H9 (cell line): ENCODE data around the gene TMEM95. TPM values are rescaled to one million over a fixed set of nuclear protein-coding genes. Genes with fewer than 3 reads are reported as not detected.

Experiments used
- DNase-seq: peaks from one replicate; pipeline ENCODE4 v3.0.0-alpha.2; 2017
- H2AFZ ChIP-seq: one replicate; pipeline ENCODE4 v1.6.1; 2013; ENCODE audit warnings: mild to moderate bottlenecking, low read length, control low read depth, moderate library complexity
- H2AK5ac ChIP-seq: 2 replicates; pipeline ENCODE4 v1.6.1; 2013; ENCODE audit warnings: low read length, control low read depth, mixed read lengths; ENCODE audit not compliant: insufficient read length
- H2BK120ac ChIP-seq: one replicate; pipeline ENCODE4 v1.6.1; 2013; ENCODE audit warnings: low read depth, mild to moderate bottlenecking, low read length, control low read depth, inconsistent platforms; ENCODE audit not compliant: poor library complexity, severe bottlenecking
- H2BK12ac ChIP-seq: 2 replicates; pipeline ENCODE4 v1.6.1; 2013; ENCODE audit warnings: low read length, control low read depth, mixed read lengths, low read depth; ENCODE audit not compliant: insufficient read length
- H2BK15ac ChIP-seq: 2 replicates; pipeline ENCODE4 v1.6.1; 2013; ENCODE audit warnings: low read depth, low read length, control low read depth
- H2BK20ac ChIP-seq: one replicate; pipeline ENCODE4 v1.6.1; 2013; ENCODE audit warnings: low read depth, mild to moderate bottlenecking, low read length, control low read depth, inconsistent platforms; ENCODE audit not compliant: poor library complexity, severe bottlenecking
- H2BK5ac ChIP-seq: 2 replicates; pipeline ENCODE4 v1.6.1; 2013; ENCODE audit warnings: low read length, control low read depth, mixed read lengths; ENCODE audit not compliant: insufficient read length
- H3K14ac ChIP-seq: 2 replicates; pipeline ENCODE4 v1.6.1; 2013; ENCODE audit warnings: low read length, control low read depth; ENCODE audit not compliant: insufficient read depth
- H3K18ac ChIP-seq: 2 replicates; pipeline ENCODE4 v1.6.1; 2013; ENCODE audit warnings: low read depth, mild to moderate bottlenecking, mixed read lengths, low read length, control low read depth; ENCODE audit not compliant: insufficient read length
- H3K23ac ChIP-seq: 2 replicates; pipeline ENCODE4 v1.6.1; 2013; ENCODE audit warnings: low read length, control low read depth, mixed read lengths, low read depth; ENCODE audit not compliant: insufficient read length
- H3K23me2 ChIP-seq: 2 replicates; pipeline ENCODE4 v1.6.1; 2013; ENCODE audit warnings: low read depth, mild to moderate bottlenecking, mixed read lengths, low read length, control low read depth; ENCODE audit not compliant: insufficient read length, poor library complexity, severe bottlenecking
- H3K27ac ChIP-seq: 2 replicates; pipeline ENCODE4 v1.5.1; 2013; ENCODE audit warnings: low read length, control low read depth, mixed read lengths, low read depth; ENCODE audit not compliant: insufficient read length
- H3K27me3 ChIP-seq: 2 replicates; pipeline ENCODE4 v1.6.1; 2013; ENCODE audit warnings: low read length, control low read depth, inconsistent platforms; ENCODE audit not compliant: insufficient read depth
- H3K4ac ChIP-seq: 2 replicates; pipeline ENCODE4 v1.6.1; 2013; ENCODE audit warnings: low read depth, mild to moderate bottlenecking, control low read depth, inconsistent platforms, low read length, moderate library complexity
- H3K4me1 ChIP-seq: 2 replicates; pipeline ENCODE4 v1.6.1; 2013; ENCODE audit warnings: low read length, control low read depth, inconsistent platforms; ENCODE audit not compliant: insufficient read depth
- H3K4me2 ChIP-seq: 2 replicates; pipeline ENCODE4 v1.6.1; 2013; ENCODE audit warnings: low read length, control low read depth, mixed read lengths; ENCODE audit not compliant: insufficient read length, insufficient read depth
- H3K56ac ChIP-seq: 2 replicates; pipeline ENCODE4 v1.6.1; 2013; ENCODE audit warnings: low read depth, mild to moderate bottlenecking, mixed read lengths, low read length, control low read depth; ENCODE audit not compliant: insufficient read length
- H3K79me1 ChIP-seq: 2 replicates; pipeline ENCODE4 v1.6.1; 2013; ENCODE audit warnings: low read depth, mild to moderate bottlenecking, moderate library complexity, low read length, control low read depth, inconsistent platforms; ENCODE audit not compliant: insufficient read depth, poor library complexity, severe bottlenecking
- H3K79me2 ChIP-seq: 2 replicates; pipeline ENCODE4 v1.6.1; 2013; ENCODE audit warnings: low read length, control low read depth, inconsistent platforms; ENCODE audit not compliant: insufficient read depth
- H3K9ac ChIP-seq: 2 replicates; pipeline ENCODE4 v1.6.1; 2013; ENCODE audit warnings: low read length, control low read depth, mixed read lengths; ENCODE audit not compliant: insufficient read length; ENCODE audit errors: extremely low read depth
- H3K9me3 ChIP-seq: one replicate; pipeline ENCODE4 v1.6.1; 2013; ENCODE audit warnings: low read depth, low read length, inconsistent platforms; ENCODE audit not compliant: control insufficient read depth
- H3T11ph ChIP-seq: one replicate; pipeline ENCODE4 v1.6.1; 2013; ENCODE audit warnings: mild to moderate bottlenecking, low read length, control low read depth, inconsistent platforms
- H4K20me1 ChIP-seq: one replicate; pipeline ENCODE4 v1.6.1; 2013; ENCODE audit not compliant: control insufficient read depth, insufficient read length, insufficient read depth
- H4K5ac ChIP-seq: 2 replicates; pipeline ENCODE4 v1.6.1; 2013; ENCODE audit warnings: low read depth, mild to moderate bottlenecking, mixed read lengths, low read length, control low read depth; ENCODE audit not compliant: insufficient read length
- H4K8ac ChIP-seq: replicated peaks from 2 replicates; pipeline ENCODE4 v1.6.1; 2013; ENCODE audit warnings: low read length, control low read depth, mixed read lengths, low read depth; ENCODE audit not compliant: insufficient read length
- H4K91ac ChIP-seq: 2 replicates; pipeline ENCODE4 v1.6.1; 2013; ENCODE audit warnings: low read depth, mild to moderate bottlenecking, moderate library complexity, mixed read lengths, low read length, control low read depth; ENCODE audit not compliant: insufficient read length
- H3K27ac Mint-ChIP-seq, 3 experiments: 2 replicates in 2 of 3; 3 replicates in 1 of 3; pipeline ENCODE4 v1.8.0; 2020 to 2021; ENCODE audit warnings: mixed read lengths in 3 of 3, mild to moderate bottlenecking in 1 of 3, moderate library complexity in 1 of 3
- H3K27me3 Mint-ChIP-seq: 2 replicates; pipeline ENCODE4 v1.8.0; 2021; ENCODE audit warnings: low read depth, mild to moderate bottlenecking, moderate library complexity, mixed read lengths
- H3K36me3 Mint-ChIP-seq, 3 experiments: 2 replicates in 2 of 3; 3 replicates in 1 of 3; pipeline ENCODE4 v1.8.0; 2020 to 2021; ENCODE audit warnings: low read depth in 3 of 3, mixed read lengths in 3 of 3; ENCODE audit not compliant: insufficient read depth in 1 of 3
- H3K4me1 Mint-ChIP-seq, 2 experiments: 2 replicates each; pipeline ENCODE4 v1.8.0; 2020; ENCODE audit warnings: mixed read lengths in 2 of 2
- H3K4me3 Mint-ChIP-seq, 2 experiments: 2 replicates in 1 of 2; 3 replicates in 1 of 2; pipeline ENCODE4 v1.8.0; 2020 to 2021; ENCODE audit warnings: mild to moderate bottlenecking in 2 of 2, mixed read lengths in 2 of 2, moderate library complexity in 1 of 2
- H3K9me3 Mint-ChIP-seq, 2 experiments: 2 replicates in 1 of 2; 3 replicates in 1 of 2; pipeline ENCODE4 v1.8.0; 2020; ENCODE audit warnings: mild to moderate bottlenecking in 2 of 2, mixed read lengths in 2 of 2, moderate library complexity in 1 of 2
- WGBS: extraction: QIAGEN DNeasy Blood & Tissue Kit; methylation state at CpG from one replicate; pipeline ENCODE4 v1.1.7; 2013; ENCODE audit warnings: missing lambda C conversion rate, low lambda C conversion rate, mixed read lengths; ENCODE audit not compliant: insufficient read length; ENCODE audit errors: extremely low coverage; 5-methylcytosine and 5-hydroxymethylcytosine counted together
- total RNA-seq: library from RNA; stranded (reverse); gene quantifications from 2 replicates; pipeline ENCODE4 v1.2.1, GENCODE V29; 2021
- TF ChIP-seq, protein P1 (sequence below): fragments of 200-600 bp; sonication (generic); conservative IDR thresholded peaks from 3 replicates; pipeline ENCODE4 v1.8.0; 2021; ENCODE audit warnings: antibody characterized with exemption, mild to moderate bottlenecking

Gene TMEM95
- total RNA-seq, 1 experiment from 2014 or later = not detected

DNA sequence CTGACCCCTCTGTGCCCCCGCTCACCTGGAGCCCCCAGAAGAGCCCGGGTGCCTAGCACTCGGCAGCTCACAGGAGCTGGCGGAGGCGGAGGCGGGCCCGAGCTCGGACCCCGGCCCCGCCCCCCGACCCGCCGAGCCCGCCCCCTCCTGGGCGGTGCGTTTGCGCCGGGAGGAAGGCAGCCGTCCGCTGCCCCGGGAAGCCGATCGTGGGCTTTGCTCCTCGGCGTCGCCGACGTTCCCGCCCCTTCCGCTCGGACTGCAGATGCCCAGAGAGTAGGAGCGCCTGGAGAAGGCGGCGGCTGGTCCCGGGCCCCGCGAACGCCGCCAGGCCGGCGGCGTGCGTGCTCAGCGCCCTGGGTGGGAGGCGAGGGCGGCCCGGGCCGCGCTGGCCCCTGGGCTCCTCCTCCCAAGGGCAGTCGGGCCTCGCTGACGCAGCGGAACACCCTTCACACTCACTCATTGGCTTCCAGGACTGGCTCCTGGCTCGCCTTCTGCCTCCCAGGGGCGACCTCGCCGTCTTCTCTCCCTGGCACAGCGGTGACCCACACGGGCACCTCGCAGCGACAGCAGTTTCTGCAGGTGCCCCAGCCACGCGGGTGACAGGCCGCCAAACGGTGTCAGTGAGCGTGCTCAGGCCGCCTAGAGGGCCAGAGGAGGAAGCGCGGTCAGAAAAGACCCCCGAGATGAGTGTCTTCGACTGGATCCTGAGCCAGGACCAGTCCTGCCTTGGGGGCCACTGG, 39.7 kb downstream of the TMEM95 start, which contains the start of gene PLSCR3:
TSS of gene PLSCR3 (minus strand) at position 74 of the 740 bp plus-strand sequence. CDS start 415 bp downstream, outside the sequence.
- no peak within 1 kb of the TSS for H4K8ac ChIP-seq
- no peak within 1 kb of the TSS for H4K5ac ChIP-seq
- H4K20me1 ChIP-seq = peaks cover 2% of the 10 kb centered on the region
- no peak within 1 kb of the TSS for H3K18ac ChIP-seq
- no peaks in the 10 kb centered on the region for H3K79me1 ChIP-seq
- Mint-ChIP-seq H3K9me3 (no peaks in the 10 kb centered on the region; a peak in 1 of 5 replicates), H3K4me1 (peaks cover 22% of the 10 kb centered on the region in 2 experiments), H3K27ac (peak within 1 kb of the TSS; percentile 67 to 94 (median 90); a peak in 5 of 7 replicates), H3K36me3 (peaks cover 12 to 27% (median 19%) of the 10 kb centered on the region in 3 experiments), H3K4me3 (peak within 1 kb of the TSS; percentile 87 to 96), H3K27me3 (peaks cover 2% of the 10 kb centered on the region)
- peak within 1 kb of the TSS; percentile 92 for H3K4me2 ChIP-seq
- no peak within 1 kb of the TSS for H2AK5ac ChIP-seq
- H3K23ac ChIP-seq = no peak within 1 kb of the TSS
- H3K27me3 ChIP-seq = no peaks in the 10 kb centered on the region
- H2BK5ac ChIP-seq = no peak within 1 kb of the TSS
- H3K4me1 ChIP-seq = peaks cover 7% of the 10 kb centered on the region; the same call in 1 of the 2 replicates
- no peak within 1 kb of the TSS for H3K4ac ChIP-seq
- H2BK12ac ChIP-seq = no peak within 1 kb of the TSS
- H4K91ac ChIP-seq = no peak within 1 kb of the TSS
- DNase-seq = peak; percentile 96
- H3K23me2 ChIP-seq = peaks cover 12% of the 10 kb centered on the region
- H3K79me2 ChIP-seq = no peaks in the 10 kb centered on the region
- TF ChIP-seq, protein P1, sequence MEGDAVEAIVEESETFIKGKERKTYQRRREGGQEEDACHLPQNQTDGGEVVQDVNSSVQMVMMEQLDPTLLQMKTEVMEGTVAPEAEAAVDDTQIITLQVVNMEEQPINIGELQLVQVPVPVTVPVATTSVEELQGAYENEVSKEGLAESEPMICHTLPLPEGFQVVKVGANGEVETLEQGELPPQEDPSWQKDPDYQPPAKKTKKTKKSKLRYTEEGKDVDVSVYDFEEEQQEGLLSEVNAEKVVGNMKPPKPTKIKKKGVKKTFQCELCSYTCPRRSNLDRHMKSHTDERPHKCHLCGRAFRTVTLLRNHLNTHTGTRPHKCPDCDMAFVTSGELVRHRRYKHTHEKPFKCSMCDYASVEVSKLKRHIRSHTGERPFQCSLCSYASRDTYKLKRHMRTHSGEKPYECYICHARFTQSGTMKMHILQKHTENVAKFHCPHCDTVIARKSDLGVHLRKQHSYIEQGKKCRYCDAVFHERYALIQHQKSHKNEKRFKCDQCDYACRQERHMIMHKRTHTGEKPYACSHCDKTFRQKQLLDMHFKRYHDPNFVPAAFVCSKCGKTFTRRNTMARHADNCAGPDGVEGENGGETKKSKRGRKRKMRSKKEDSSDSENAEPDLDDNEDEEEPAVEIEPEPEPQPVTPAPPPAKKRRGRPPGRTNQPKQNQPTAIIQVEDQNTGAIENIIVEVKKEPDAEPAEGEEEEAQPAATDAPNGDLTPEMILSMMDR = peak; percentile 64; the same call in 2 of the 3 replicates
- no peak within 1 kb of the TSS for H2AFZ ChIP-seq
- no peak within 1 kb of the TSS for H3K56ac ChIP-seq
- no peak within 1 kb of the TSS for H2BK120ac ChIP-seq
- no peak within 1 kb of the TSS; the same call in 1 of the 2 replicates for H2BK15ac ChIP-seq
- no CpG with 5 or more reads among the region's 71 CpGs for WGBS
- H3K14ac ChIP-seq = peak within 1 kb of the TSS; percentile 51
- H2BK20ac ChIP-seq = no peak within 1 kb of the TSS
- no peak within 1 kb of the TSS for H3K9ac ChIP-seq
- no peak within 1 kb of the TSS for H3T11ph ChIP-seq
- no peak within 1 kb of the TSS for H3K27ac ChIP-seq
- no peaks in the 10 kb centered on the region for H3K9me3 ChIP-seq
